Adrenal gland (tissue), 12 donors: ENCODE measurements around the gene NACC2. TPM values are rescaled to one million over a fixed set of nuclear protein-coding genes. Genes with fewer than 3 reads are reported as not detected.
"Not testable (repeated sequence)": the region's sequence is repeated elsewhere in the genome, so short reads cannot be mapped to it uniquely, and the experiment has no call there.

Experiments
- DNase-seq, 7 donors: peaks; one replicate each; pipeline ENCODE4 v3.0.0-alpha.2; 2019 to 2020
- H3K27ac ChIP-seq, 5 donors: fragments of 200-600 bp; sonication (generic) in 4 of 5; 1 replicate in 3 of 5; 2 replicates in 2 of 5; pipeline versions ENCODE4 v1.5.1 to v1.8.0; 2016 to 2020; ENCODE audit warnings: mild to moderate bottlenecking in 1 of 5
- H3K27me3 ChIP-seq: fragments of 200-600 bp; 2 replicates; pipeline ENCODE4 v1.8.0; 2021
- H3K36me3 ChIP-seq, 2 donors: fragments of 200-600 bp; replicated peaks in 1 of 2; 1 replicate in 1 of 2; 2 replicates in 1 of 2; pipeline versions ENCODE4 v1.5.1 to v1.8.0; 2018 to 2022
- H3K4me1 ChIP-seq, 2 donors: fragments of 200-600 bp; replicated peaks in 1 of 2; 1 replicate in 1 of 2; 2 replicates in 1 of 2; pipeline versions ENCODE4 v1.5.1 to v1.8.0; 2018 to 2021
- H3K4me3 ChIP-seq, 4 donors: fragments of 200-600 bp; sonication (generic) in 3 of 4; one replicate each; pipeline ENCODE4 v1.5.1; 2016 to 2018
- H3K9me3 ChIP-seq, 3 donors: fragments of 200-600 bp; sonication (generic) in 1 of 3; replicated peaks in 1 of 3; 1 replicate in 2 of 3; 2 replicates in 1 of 3; pipeline versions ENCODE4 v1.5.1 to v1.8.0; 2016 to 2021
- CTCF ChIP-seq, 6 experiments: fragments of 450-650 bp in 4 of 6; fragments of 200-600 bp in 2 of 6; sonication (generic) in 1 of 6; IDR thresholded peaks; 1 replicate in 5 of 6; 2 replicates in 1 of 6; pipeline versions ENCODE4 v1.5.1 to v1.8.0; 2016 to 2021; ENCODE audit warnings: antibody characterized with exemption in 6 of 6, mild to moderate bottlenecking in 2 of 6, moderate library complexity in 1 of 6
- POLR2A ChIP-seq, 2 donors: fragments of 450-650 bp; IDR thresholded peaks; one replicate each; pipeline ENCODE4 v1.6.1; 2017; ENCODE audit warnings: antibody characterized with exemption in 2 of 2, mild to moderate bottlenecking in 2 of 2, moderate library complexity in 1 of 2
- WGBS, 4 donors: extraction: QIAGEN DNeasy Blood & Tissue Kit in 2 of 4; methylation state at CpG; one replicate each; pipeline versions ENCODE4 v1.1.5 to v1.1.7; 2013 to 2017; 5-methylcytosine and 5-hydroxymethylcytosine counted together
- intact Hi-C, 2 donors: fragments of 100-400 bp; cut with DNase I; formaldehyde crosslinking; loops; one replicate each; pipeline versions ENCODE4 v1.14.1 to v1.15.0; 2022 to 2023
- polyA plus RNA-seq, 3 donors: library from polyadenylated mRNA; stranded (reverse); fragments of 200-250 nt in 2 of 3; fragments of 350-450 nt in 1 of 3; fragmentation: Illumina TruSeq in 1 of 3; extraction: RNeasy Lipid Tissue Mini Kit (QIAGEN cat#74804) in 1 of 3; gene quantifications; one replicate each; pipeline ENCODE4 v1.2.3, GENCODE V29; 2013 to 2014
- total RNA-seq, 9 donors: library from RNA; depleted of rRNA in 4 of 9; stranded (reverse); fragments of >200 nt in 4 of 9; fragments of 120-200 nt in 1 of 9; fragmentation: NEBNext Ultra II Directional in 1 of 9; extraction: Animal tissue kit (Norgen Biotek cat#: 25700) in 1 of 9; gene quantifications; one replicate each; pipeline versions ENCODE4 v1.1.0 to v1.2.4, GENCODE V29; 2013 to 2023
- donor health status: healthy with polysubstance abuse.
- donor health status: Bipolar disorder and iron deficiency.
- donor health status: DM: yes; HTN: yes; CAD: no.
- donor health status: DM: no; HTN: no; CAD: no.
- donor health status: DM: no; HTN: no; CAD: no.
- donor health status: DM: yes; HTN: yes; CAD: no.

The NACC2 gene
- total and polyA plus RNA-seq, 12 donors: 3.3 to 61.0 (median 35.3) TPM

DNA sequence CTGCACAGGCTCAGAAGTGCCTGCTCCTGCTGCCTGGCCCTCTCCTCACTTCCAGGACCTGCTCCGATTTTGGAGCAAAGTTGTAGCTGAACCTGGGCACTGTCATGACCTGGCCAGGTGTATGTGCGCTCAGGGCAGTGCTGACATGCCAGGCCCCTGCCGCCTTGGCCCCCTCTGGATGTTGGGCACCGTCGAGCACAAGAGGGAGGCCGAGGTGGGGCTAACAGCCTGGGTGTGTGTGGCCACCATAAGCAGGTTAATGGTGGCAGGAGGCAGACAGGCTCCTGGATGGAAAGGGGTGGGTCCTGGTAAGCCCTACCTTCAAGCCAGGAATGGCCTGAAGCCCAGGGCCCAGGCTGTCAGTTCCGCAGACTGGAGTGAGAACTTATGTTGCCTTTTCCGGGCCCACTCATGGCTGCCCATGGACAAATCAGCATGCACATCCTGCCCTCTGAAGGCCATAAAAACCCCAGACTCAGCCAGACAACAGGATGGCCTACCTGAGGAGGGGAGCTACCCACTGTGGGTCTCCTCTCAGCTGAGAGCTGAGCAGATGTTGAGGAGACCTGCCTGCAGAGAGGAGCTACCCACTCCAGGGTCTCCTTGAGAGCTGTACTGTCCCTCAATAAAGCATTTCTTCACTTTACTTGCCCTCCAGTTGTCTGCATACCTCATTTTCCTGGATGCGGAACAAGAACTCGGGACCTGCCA lies 66.2 kb downstream of the NACC2 start:
- 85 to 97% (median 89%) methylated on average over 6 to 10 of the region's 10 CpGs for WGBS, 4 donors
- no peaks in the 10 kb centered on the region for H3K36me3 ChIP-seq
- no peaks in the 10 kb centered on the region for H3K27me3 ChIP-seq
- intact Hi-C loops: no loop called here
- no peak overlapping the region for H3K27ac ChIP-seq
- peaks cover 0 to 18% of the 10 kb centered on the region in 2 donors for H3K4me1 ChIP-seq
- DNase-seq: peak in 2 of 7 donors; percentile 0 to 9
- H3K4me3 ChIP-seq: no peak overlapping the region
- TF ChIP-seq CTCF (IDR thresholded peaks at IDR 0.05): no peak
- H3K9me3 ChIP-seq: no peaks in the 10 kb centered on the region

DNA sequence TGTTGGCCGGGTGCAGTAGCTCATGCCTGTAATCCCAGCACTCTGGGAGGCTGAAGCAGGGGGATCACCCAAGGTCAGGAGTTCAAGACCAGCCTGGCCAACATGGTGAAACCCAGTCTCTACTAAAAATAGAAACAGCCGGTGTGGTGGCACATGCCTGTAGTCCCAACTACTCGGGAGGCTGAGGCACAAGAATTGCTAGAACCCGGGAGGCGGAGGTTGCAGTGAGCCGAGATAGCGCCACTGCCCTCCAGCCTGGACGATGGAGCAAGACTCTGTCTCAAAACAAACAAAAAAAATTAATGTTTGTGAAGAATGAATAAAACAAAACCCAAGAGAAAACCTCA lies 68.2 kb downstream of the NACC2 start:
- H3K27ac ChIP-seq, H3K9me3 ChIP-seq, intact Hi-C loops, H3K4me3 ChIP-seq, H3K27me3 ChIP-seq, H3K36me3 ChIP-seq: not testable (repeated sequence)
- peaks cover 0 to 14% of the 10 kb centered on the region in 2 donors for H3K4me1 ChIP-seq
- 85 to 98% (median 92%) methylated on average over 8 of the region's 8 CpGs for WGBS, 4 donors
- DNase-seq: peak in 1 of 7 donors; percentile 0

GRCh38 chr9:136026266-136026942 lies 68.7 kb downstream of the NACC2 start:
- WGBS, 4 donors: 87 to 92% (median 91%) methylated on average over 8 of the region's 8 CpGs
- peaks cover 0 to 10% of the 10 kb centered on the region in 2 donors for H3K4me1 ChIP-seq
- H3K4me3 ChIP-seq: no peak overlapping the region
- no peak for DNase-seq
- intact Hi-C loops: no loop called here
- TF ChIP-seq POLR2A (IDR thresholded peaks at IDR 0.05) (no peak), CTCF (IDR thresholded peaks at IDR 0.05) (no peak)
- H3K27ac ChIP-seq: no peak overlapping the region
- H3K27me3 ChIP-seq: no peaks in the 10 kb centered on the region
- no peaks in the 10 kb centered on the region for H3K36me3 ChIP-seq
- H3K9me3 ChIP-seq: no peaks in the 10 kb centered on the region

GRCh38 chr9:136025481-136025880 lies 69.6 kb downstream of the NACC2 start:
- H3K27ac ChIP-seq: peak overlapping the region in 1 of 5 donors; percentile 60
- no peaks in the 10 kb centered on the region for H3K36me3 ChIP-seq
- DNase-seq: peak in 1 of 7 donors; percentile 10
- WGBS, 4 donors: 83 to 94% (median 92%) methylated on average over 10 of the region's 10 CpGs
- intact Hi-C loops: no loop called here
- no peaks in the 10 kb centered on the region for H3K27me3 ChIP-seq
- peaks cover 0 to 10% of the 10 kb centered on the region in 2 donors for H3K4me1 ChIP-seq
- H3K9me3 ChIP-seq: no peaks in the 10 kb centered on the region
- no peak overlapping the region for H3K4me3 ChIP-seq
- no peak for TF ChIP-seq CTCF (IDR thresholded peaks at IDR 0.05)
- TF ChIP-seq POLR2A (IDR thresholded peaks at IDR 0.05): no peak
